Endothelial cell of umbilical vein (primary cell): ENCODE data around the gene GALR3. TPM values are rescaled to one million over a fixed set of nuclear protein-coding genes. Genes with fewer than 3 reads are reported as not detected.

Experiments
- BruUV-seq: library from RNA; stranded (reverse); fragments of 400-500 nt; replicated peaks from 2 replicates; lab custom pipeline; 2021; lab: Mats Ljungman, UMichigan
- CTCF ChIA-PET: fragments of 300-600, 350-600 bp; sonication (Branson Sonifier 250); formaldehyde crosslinking; loops from one replicate; lab custom pipeline; 2021; ENCODE audit warnings: antibody characterized with exemption, inconsistent platforms; lab: Charles Lee
- POLR2A ChIA-PET: fragments of 300-600, 350-600 bp; sonication (Branson Sonifier 250); formaldehyde crosslinking; loops from one replicate; lab custom pipeline; 2021; ENCODE audit warnings: antibody characterized with exemption, inconsistent platforms; lab: Charles Lee
- DNase-seq: peaks from one replicate; pipeline ENCODE4 v3.0.0-alpha.2; 2011; ENCODE audit warnings: low read depth, low spot score
- FAIRE-seq: peaks from 2 replicates; lab custom pipeline; 2011; peaks lifted over from hg19 to GRCh38; lab: Jason Lieb, UNC
- H2AFZ ChIP-seq: 2 replicates; pipeline ENCODE4 v1.6.0; 2012; ENCODE audit warnings: low read depth, low read length, control low read depth, inconsistent platforms
- H3K27ac ChIP-seq: 2 replicates; pipeline ENCODE4 v1.5.1; 2011; ENCODE audit warnings: low read depth, mild to moderate bottlenecking, control low read depth, low read length, moderate library complexity; ENCODE audit not compliant: insufficient read depth
- H3K27me3 ChIP-seq, 2 experiments: 2 replicates each; pipeline versions ENCODE4 v1.6.0 to v1.6.1; 2011; ENCODE audit warnings: low read length in 2 of 2, mixed read lengths in 1 of 2; ENCODE audit not compliant: control insufficient read depth in 2 of 2, insufficient read depth in 2 of 2
- H3K36me3 ChIP-seq, 2 experiments: 2 replicates in 1 of 2; 3 replicates in 1 of 2; pipeline ENCODE4 v1.5.1; 2011; ENCODE audit warnings: low read length in 2 of 2, mild to moderate bottlenecking in 1 of 2, moderate library complexity in 1 of 2; ENCODE audit not compliant: control insufficient read depth in 2 of 2, insufficient read depth in 2 of 2; ENCODE audit errors: extremely low read depth in 1 of 2
- H3K4me1 ChIP-seq: 3 replicates; pipeline ENCODE4 v1.5.1; 2011; ENCODE audit warnings: mild to moderate bottlenecking, low read length; ENCODE audit not compliant: control insufficient read depth, insufficient read depth; ENCODE audit errors: extremely low read depth
- H3K4me2 ChIP-seq: 2 replicates; pipeline ENCODE4 v1.6.1; 2011; ENCODE audit warnings: low read length, control low read depth, mixed read lengths; ENCODE audit not compliant: insufficient read depth
- H3K4me3 ChIP-seq, 3 experiments: fragments of 200-600 bp in 1 of 3; sonication (generic), shearing (Covaris generic) in 1 of 3; replicated peaks in 1 of 3; 2 replicates each; pipeline ENCODE4 v1.5.1; 2011 to 2016; ENCODE audit warnings: control low read depth in 3 of 3, low read length in 3 of 3, mild to moderate bottlenecking in 2 of 3, inconsistent platforms in 1 of 3, low read depth in 1 of 3, moderate library complexity in 1 of 3; ENCODE audit not compliant: insufficient read depth in 1 of 3
- H3K79me2 ChIP-seq: 2 replicates; pipeline ENCODE4 v1.6.0; 2012; ENCODE audit warnings: low read length, inconsistent platforms; ENCODE audit not compliant: control insufficient read depth, insufficient read depth
- H3K9ac ChIP-seq: replicated peaks from 2 replicates; pipeline ENCODE3; 2011; ENCODE audit warnings: low read length, control low read depth; ENCODE audit not compliant: insufficient read depth; ENCODE audit errors: extremely low read depth
- H3K9me1 ChIP-seq: replicated peaks from 3 replicates; pipeline ENCODE4 v1.6.0; 2011; ENCODE audit warnings: mild to moderate bottlenecking, low read length; ENCODE audit not compliant: control insufficient read depth, insufficient read depth; ENCODE audit errors: extremely low read depth
- H3K9me3 ChIP-seq: replicated peaks from 2 replicates; pipeline ENCODE4 v1.5.1; 2012; ENCODE audit warnings: low read length, inconsistent platforms; ENCODE audit not compliant: control insufficient read depth, insufficient read depth
- H4K20me1 ChIP-seq: replicated peaks from 2 replicates; pipeline ENCODE3; 2011; ENCODE audit warnings: mild to moderate bottlenecking, low read length; ENCODE audit not compliant: control insufficient read depth, insufficient read depth; ENCODE audit errors: extremely low read depth
- CTCF ChIP-seq, 2 donors: IDR thresholded peaks; 1 replicate in 1 of 2; 2 replicates in 1 of 2; pipeline ENCODE4 v1.5.1; 2011; ENCODE audit warnings: low read length in 2 of 2, mild to moderate bottlenecking in 2 of 2, moderate library complexity in 2 of 2, control low read depth in 1 of 2, inconsistent platforms in 1 of 2, low read depth in 1 of 2; ENCODE audit not compliant: insufficient read depth in 1 of 2; ENCODE audit errors: extremely low read depth in 1 of 2
- EZH2 ChIP-seq: IDR thresholded peaks from 2 replicates; pipeline ENCODE4 v1.6.1; 2012; ENCODE audit warnings: borderline replicate concordance, low read depth, mild to moderate bottlenecking, moderate library complexity, low read length, inconsistent platforms; ENCODE audit not compliant: severe bottlenecking
- GATA2 ChIP-seq: IDR thresholded peaks from 2 replicates; pipeline ENCODE4 v1.7.0; 2011; ENCODE audit warnings: low read depth, mild to moderate bottlenecking, moderate library complexity, mixed read lengths, low read length; ENCODE audit not compliant: insufficient read length, insufficient read depth
- POLR2A ChIP-seq: IDR thresholded peaks from 2 replicates; pipeline ENCODE4 v1.6.1; 2012; ENCODE audit warnings: low read depth, mild to moderate bottlenecking, control low read depth, low read length
- POLR2AphosphoS5 ChIP-seq: IDR thresholded peaks from 2 replicates; pipeline ENCODE4 v1.6.1; 2012; ENCODE audit warnings: low read depth, mild to moderate bottlenecking, control low read depth, low read length, moderate library complexity; ENCODE audit not compliant: insufficient read depth
- dilution Hi-C: fragments of 300-500 bp; cut with MboI; formaldehyde crosslinking; loops from one replicate; pipeline ENCODE4 v1.15.0; 2019; ENCODE audit warnings: low sequenced_read_pairs; ENCODE audit not compliant: extremely low pct_ligation_motif_present
- intact Hi-C: fragments of 100-400 bp; cut with micrococcal nuclease; formaldehyde crosslinking; loops from one replicate; pipeline ENCODE4 v1.10.0; 2022
- polyA plus RNA-seq, 4 experiments: library from polyadenylated mRNA; depleted of rRNA in 3 of 4; stranded (reverse) in 3 of 4; unstranded in 1 of 4; fragments of >200 nt; gene quantifications; 2 replicates each; pipeline versions ENCODE4 v1.2.1 to v1.2.3, GENCODE V29; 2011 to 2012; ENCODE audit warnings: missing spikeins in 1 of 4
- total RNA-seq: library from RNA; stranded (reverse); gene quantifications from 2 replicates; pipeline ENCODE4 v1.2.3, GENCODE V29; 2021
- TF ChIP-seq, protein P1 (sequence below): IDR thresholded peaks from 2 replicates; pipeline ENCODE4 v1.6.1; 2011; ENCODE audit not compliant: insufficient read depth, insufficient read length

GALR3 gene
- total and polyA plus RNA-seq, 2 donors (not counting 3 experiments of a cell fraction or from before 2014, with no cell fraction given), result not detected

DNA sequence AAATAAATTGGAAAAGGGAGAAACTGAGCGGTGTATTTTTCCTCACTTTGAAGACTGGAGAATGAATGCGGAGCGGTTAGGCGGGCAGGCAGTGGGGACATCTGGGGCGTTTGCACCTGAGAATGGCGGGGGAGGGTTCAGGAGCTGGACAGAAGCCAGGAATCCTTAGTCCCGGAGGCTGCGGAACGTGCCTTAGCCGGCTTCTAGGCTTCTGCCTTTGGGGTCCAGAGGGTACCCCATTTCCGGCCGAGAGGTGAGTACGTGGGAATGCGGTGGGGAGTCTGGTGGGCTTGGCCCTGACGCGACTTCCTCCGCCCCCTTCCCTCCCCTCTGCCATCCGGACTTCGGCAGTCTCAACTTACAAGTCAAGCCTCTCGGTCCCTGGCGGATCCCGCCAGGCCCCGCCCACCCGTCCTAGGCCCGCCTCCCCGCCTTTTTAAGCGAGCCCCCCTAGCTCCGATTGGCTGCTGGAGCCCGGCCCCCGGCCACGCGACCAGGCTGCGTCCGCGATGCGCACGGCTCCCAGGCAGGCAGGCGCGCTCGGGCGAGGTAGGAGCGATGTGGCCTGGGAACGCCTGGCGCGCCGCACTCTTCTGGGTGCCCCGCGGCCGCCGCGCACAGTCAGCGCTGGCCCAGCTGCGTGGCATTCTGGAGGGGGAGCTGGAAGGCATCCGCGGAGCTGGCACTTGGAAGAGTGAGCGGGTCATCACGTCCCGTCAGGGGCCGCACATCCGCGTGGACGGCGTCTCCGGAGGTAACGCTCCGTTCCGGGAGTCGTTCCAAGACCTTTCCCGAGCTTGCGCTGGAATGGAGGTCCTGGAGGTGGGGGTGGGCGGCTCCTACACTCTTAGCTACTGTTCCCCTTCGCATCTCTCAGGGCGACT, 15.5 kb upstream of the GALR3 start, which contains the start of gene GCAT:
TSS of gene GCAT (plus strand) at position 525 of the 884 bp plus-strand sequence. CDS start at position 559, 34 bp downstream.
- peaks cover 31% of the 10 kb centered on the region for H3K4me1 ChIP-seq
- H3K9me3 ChIP-seq, result no peaks in the 10 kb centered on the region
- peaks cover 13% of the 10 kb centered on the region for H3K79me2 ChIP-seq
- peak within 1 kb of the TSS; percentile 88 for H3K4me2 ChIP-seq
- intact Hi-C loops, result loop anchor here (1.0 to 2.0 kb wide), 2 partner anchors 41 to 61 kb away; partner anchors contain the start of gene EIF3L
- peak; percentile 98 for DNase-seq
- H3K4me3 ChIP-seq, result peak within 1 kb of the TSS; percentile 64 to 79 (median 66)
- peak within 1 kb of the TSS; percentile 30 for H3K27ac ChIP-seq
- BruUV-seq, result no TSS peak
- no peaks in the 10 kb centered on the region for H3K9me1 ChIP-seq
- peak; percentile 92 for FAIRE-seq
- CTCF ChIA-PET, result interaction anchor here (1.1 to 4.2 kb wide), 7 partner anchors 10 to 164 kb away, joined by 3 to 35 read pairs (median 4); no protein-coding TSS in a partner anchor
- H3K36me3 ChIP-seq, result no peaks in the 10 kb centered on the region
- POLR2A ChIA-PET, result interaction anchor here (0.6 to 2.2 kb wide), 4 partner anchors 10 to 152 kb away, joined by 4 to 5 read pairs (median 4); partner anchors contain the start of genes ANKRD54 and EIF3L
- peak; percentile 80 for TF ChIP-seq POLR2A
- TF ChIP-seq POLR2AphosphoS5, result peak; percentile 71
- no peak for TF ChIP-seq CTCF (IDR thresholded peaks at IDR 0.05; ENCODE audit: extremely low read depth in 1 of 2, insufficient read depth in 1 of 2, low read depth in 1 of 2, low read length in 2 of 2)
- TF ChIP-seq, protein P1, sequence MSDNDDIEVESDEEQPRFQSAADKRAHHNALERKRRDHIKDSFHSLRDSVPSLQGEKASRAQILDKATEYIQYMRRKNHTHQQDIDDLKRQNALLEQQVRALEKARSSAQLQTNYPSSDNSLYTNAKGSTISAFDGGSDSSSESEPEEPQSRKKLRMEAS, result peak; percentile 49
- TF ChIP-seq GATA2, result no peak
- no peak for TF ChIP-seq EZH2
- no peaks in the 10 kb centered on the region for H4K20me1 ChIP-seq
- peak within 1 kb of the TSS; percentile 82 for H2AFZ ChIP-seq
- dilution Hi-C loops, result no loop called here
- H3K27me3 ChIP-seq, result no peaks in the 10 kb centered on the region
- peak within 1 kb of the TSS; percentile 95 for H3K9ac ChIP-seq
